K562 (cell line): ENCODE measurements around the gene AGMO. TPM values are rescaled to one million over a fixed set of nuclear protein-coding genes. Genes with fewer than 3 reads are reported as not detected.

Experiments used
- ATAC-seq: fragments of 200-7000 bp; cut with Tn5 transposase; 3 replicates; pipeline ENCODE4 v1.9.1; 2020; ENCODE audit warnings: moderate library complexity
- BruUV-seq: library from RNA; stranded (reverse); fragments of 400-500 nt; replicated peaks from 2 replicates; lab custom pipeline; 2021; lab: Mats Ljungman, UMichigan
- CTCF ChIA-PET: fragments of 300-600 bp; formaldehyde crosslinking; extraction: SDS; loops from one replicate; lab custom pipeline; 2021; ENCODE audit warnings: low intra/inter-chr PET ratio; lab: Yijun Ruan, JAX
- POLR2A ChIA-PET: fragments of 300-600, 350-650 bp; sonication (Branson Sonifier 250); formaldehyde crosslinking; extraction: SDS; loops from one replicate; lab custom pipeline; 2021; ENCODE audit warnings: antibody characterized with exemption, inconsistent platforms; lab: Yijun Ruan, JAX
- DNase-seq, 4 experiments: peaks; one replicate each; pipeline versions ENCODE4 v3.0.0 to v3.0.0-alpha.2; 2011 to 2018; ENCODE audit warnings: low spot score in 3 of 4, mixed read lengths in 3 of 4; ENCODE audit errors: extremely low read depth in 1 of 4
- FAIRE-seq: peaks from 2 replicates; lab custom pipeline; 2011; peaks lifted over from hg19 to GRCh38; lab: Jason Lieb, UNC
- H2AFZ ChIP-seq: 2 replicates; pipeline ENCODE4 v1.6.0; 2011; ENCODE audit warnings: low read depth, low read length, control low read depth, inconsistent platforms
- H3K27ac ChIP-seq: fragments of 200-600 bp; 3 replicates; pipeline ENCODE4 v1.8.0; 2011; ENCODE audit warnings: low read depth, mild to moderate bottlenecking, control low read depth, inconsistent platforms, low read length, moderate library complexity, mixed read lengths; ENCODE audit errors: extremely low read depth
- H3K27me3 ChIP-seq, 2 experiments: fragments of 300-600 bp in 1 of 2; 2 replicates in 1 of 2; 3 replicates in 1 of 2; pipeline versions ENCODE4 v1.6.0 to v1.8.0; 2011; ENCODE audit warnings: inconsistent platforms in 2 of 2, low read length in 2 of 2, mild to moderate bottlenecking in 1 of 2, mixed read lengths in 1 of 2, moderate library complexity in 1 of 2; ENCODE audit not compliant: control insufficient read depth in 2 of 2, insufficient read depth in 2 of 2
- H3K36me3 ChIP-seq: fragments of 300-600 bp; 3 replicates; pipeline ENCODE4 v1.8.0; 2011; ENCODE audit warnings: mild to moderate bottlenecking, low read length, inconsistent platforms; ENCODE audit not compliant: control insufficient read depth, insufficient read depth
- H3K4me1 ChIP-seq, 2 experiments: fragments of 200-600 bp in 1 of 2; replicated peaks in 1 of 2; 2 replicates in 1 of 2; 3 replicates in 1 of 2; pipeline versions ENCODE4 v1.5.1 to v1.8.0; 2011; ENCODE audit warnings: inconsistent platforms in 2 of 2, low read length in 2 of 2, mild to moderate bottlenecking in 1 of 2, mixed read lengths in 1 of 2, moderate library complexity in 1 of 2; ENCODE audit not compliant: control insufficient read depth in 2 of 2, insufficient read depth in 2 of 2
- H3K4me2 ChIP-seq: 2 replicates; pipeline ENCODE4 v1.6.1; 2011; ENCODE audit warnings: low read length, control low read depth, inconsistent platforms, mixed read lengths; ENCODE audit not compliant: insufficient read depth
- H3K4me3 ChIP-seq: fragments of 200-600 bp; sonication (generic), shearing (Covaris generic); 2 replicates; pipeline ENCODE4 v1.5.1; 2016; ENCODE audit warnings: control low read depth, inconsistent platforms
- H3K79me2 ChIP-seq: fragments of 200-600 bp; 3 replicates; pipeline ENCODE4 v1.8.0; 2011; ENCODE audit warnings: low read length, inconsistent platforms; ENCODE audit not compliant: control insufficient read depth, insufficient read depth
- H3K9ac ChIP-seq, 2 experiments: 2 replicates each; pipeline versions ENCODE4 v1.6.0 to v1.6.1; 2011; ENCODE audit warnings: low read depth in 2 of 2, low read length in 2 of 2, control low read depth in 1 of 2, inconsistent platforms in 1 of 2, mild to moderate bottlenecking in 1 of 2, mixed read lengths in 1 of 2; ENCODE audit not compliant: insufficient read depth in 1 of 2
- H3K9me1 ChIP-seq: one replicate; pipeline ENCODE4 v1.6.0; 2011; ENCODE audit warnings: inconsistent platforms, mild to moderate bottlenecking, low read length, moderate library complexity; ENCODE audit not compliant: control insufficient read depth, insufficient read depth
- H3K9me3 ChIP-seq: replicated peaks from 2 replicates; pipeline ENCODE4 v1.5.1; 2011; ENCODE audit warnings: low read depth, low read length, inconsistent platforms; ENCODE audit not compliant: control insufficient read depth, insufficient read depth
- H4K20me1 ChIP-seq: replicated peaks from 2 replicates; pipeline ENCODE4 v1.6.1; 2011; ENCODE audit warnings: low read length, inconsistent platforms, mixed read lengths; ENCODE audit not compliant: control insufficient read depth, insufficient read depth
- ARHGAP35 ChIP-seq: fragments of 450-650 bp; IDR thresholded peaks from 2 replicates; pipeline ENCODE4 v1.6.1; 2018; ENCODE audit not compliant: partially characterized antibody
- CGGBP1 ChIP-seq: fragments of 250-450 bp; sonication (Bioruptor Pico); IDR thresholded peaks from 2 replicates; pipeline ENCODE4 v1.9.0; 2021; ENCODE audit warnings: mild to moderate bottlenecking
- POLR2H ChIP-seq: IDR thresholded peaks from 2 replicates; pipeline ENCODE4 v1.6.1; 2016; ENCODE audit warnings: missing genetic modification characterization, low read depth, mild to moderate bottlenecking, control low read depth, missing compliant biosample characterization, moderate library complexity
- PRMT5 ChIP-seq: sonication (generic); formaldehyde crosslinking; IDR thresholded peaks from 2 replicates; pipeline ENCODE4 v1.5.0; 2020; ENCODE audit warnings: missing genetic modification reagents
- PURB ChIP-seq: sonication (generic); formaldehyde crosslinking; IDR thresholded peaks from 2 replicates; pipeline ENCODE4 v1.9.0; 2021; ENCODE audit warnings: low read depth, mild to moderate bottlenecking, missing genetic modification reagents
- RNF219 ChIP-seq: fragments of 250-450 bp; sonication (Bioruptor Pico); IDR thresholded peaks from 2 replicates; pipeline ENCODE4 v1.5.0; 2022; ENCODE audit warnings: mild to moderate bottlenecking
- SMARCC2 ChIP-seq: fragments of 450-650 bp; IDR thresholded peaks from 2 replicates; pipeline ENCODE4 v1.6.1; 2017; ENCODE audit warnings: antibody characterized with exemption, moderate library complexity, mild to moderate bottlenecking, low read depth
- TAF9B ChIP-seq: fragments of 450-650 bp; IDR thresholded peaks from 2 replicates; pipeline ENCODE4 v1.6.1; 2018; ENCODE audit warnings: mild to moderate bottlenecking; ENCODE audit not compliant: partially characterized antibody
- ZBTB1 ChIP-seq: sonication (generic); formaldehyde crosslinking; IDR thresholded peaks from 2 replicates; pipeline ENCODE4 v1.8.1; 2023; ENCODE audit warnings: missing genetic modification reagents, low read depth, mild to moderate bottlenecking, borderline replicate concordance
- ZBTB7A ChIP-seq: IDR thresholded peaks from 2 replicates; pipeline ENCODE4 v1.6.1; 2011; ENCODE audit warnings: low read depth, mild to moderate bottlenecking, low read length, moderate library complexity, borderline replicate concordance; ENCODE audit not compliant: control insufficient read depth
- ZNF280B ChIP-seq: fragments of 250-450 bp; sonication (Bioruptor Pico); IDR thresholded peaks from 2 replicates; pipeline ENCODE4 v1.5.1; 2021; ENCODE audit warnings: mild to moderate bottlenecking
- ZNF695 ChIP-seq: fragments of 450-650 bp; formaldehyde crosslinking; IDR thresholded peaks from 2 replicates; pipeline ENCODE4 v1.4.0; 2020; ENCODE audit warnings: mild to moderate bottlenecking, moderate library complexity
- WGBS: fragments of 100-300 bp; shearing (Covaris generic); methylation state at CpG from one replicate; pipeline ENCODE4 v1.1.6; 2016; ENCODE audit warnings: low coverage, mixed read lengths; ENCODE audit not compliant: insufficient coverage; ENCODE audit errors: missing lambda C conversion rate; 5-methylcytosine and 5-hydroxymethylcytosine counted together
- in situ Hi-C: fragments of 300-500 bp; cut with MboI; formaldehyde crosslinking; loops from 4 replicates; pipeline ENCODE4 v1.15.0; 2018; ENCODE audit warnings: inconsistent platforms, mixed read lengths
- intact Hi-C: fragments of 100-400 bp; cut with micrococcal nuclease; formaldehyde crosslinking; loops from 2 replicates; pipeline ENCODE4 v1.14.2; 2022
- polyA plus RNA-seq, 8 experiments: library from polyadenylated mRNA; depleted of rRNA in 4 of 8; stranded (reverse) in 5 of 8; unstranded in 3 of 8; fragments of >200 nt; fragmentation: Nextera tagmentation in 2 of 8; fragmentation: Illumina TruSeq in 1 of 8; extraction: Ambion mirVana in 2 of 8; extraction: Trizol in 1 of 8; gene quantifications; 2 replicates each; pipeline versions ENCODE4 v1.2.1 to v1.2.3, GENCODE V29; 2011 to 2014; ENCODE audit warnings: inconsistent platforms in 1 of 8, missing spikeins in 1 of 8
- total RNA-seq, 7 experiments: library from RNA; depleted of rRNA in 6 of 7; stranded (reverse); fragments of >200 nt in 6 of 7; fragmentation: Illumina TruSeq in 2 of 7; extraction: Trizol in 2 of 7; gene quantifications; 2 replicates each; pipeline versions ENCODE4 v1.2.1 to v1.2.3, GENCODE V29; 2011 to 2021; ENCODE audit warnings: low replicate concordance in 1 of 7

The AGMO gene
- total and polyA plus RNA-seq, 9 of the 15 experiments (the other 6 are each of a cell fraction or from before 2014, with no cell fraction given), result 0.30 to 1.4 (median 0.69) TPM; not detected in 1

DNA sequence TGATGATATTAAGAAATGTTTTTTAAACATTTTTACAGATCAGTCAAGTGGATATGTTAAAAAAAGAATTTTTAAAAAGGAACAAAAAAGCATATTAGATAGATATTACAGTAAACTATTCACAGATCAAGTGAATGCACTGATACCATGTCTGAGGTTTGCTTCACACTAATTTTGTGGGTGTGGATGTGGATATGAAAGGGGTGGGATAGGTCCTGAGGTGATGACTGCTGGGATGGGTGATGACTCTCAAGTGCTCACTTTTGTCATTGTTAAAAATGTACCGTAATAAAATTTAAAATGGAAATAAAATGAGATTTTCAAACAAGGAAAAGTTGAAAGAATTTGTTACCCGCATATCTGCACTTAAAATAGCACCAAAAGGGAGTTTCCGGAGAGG lies 54.1 kb downstream of the AGMO start:
- CTCF ChIA-PET, result no interaction called here

More for the DNA sequence above, 54.1 kb downstream of the AGMO start:
- no TSS peak for BruUV-seq
- no peaks in the 10 kb centered on the region for H4K20me1 ChIP-seq
- POLR2A ChIA-PET, result no interaction called here
- ATAC-seq (no peak), DNase-seq (no peak), FAIRE-seq (no peak)
- no peak overlapping the region for H2AFZ ChIP-seq
- H3K4me1 ChIP-seq, result no peaks in the 10 kb centered on the region
- H3K79me2 ChIP-seq, result no peaks in the 10 kb centered on the region
- H3K36me3 ChIP-seq, result no peaks in the 10 kb centered on the region
- intact Hi-C loops, result no loop called here
- in situ Hi-C loops, result no loop called here
- no peaks in the 10 kb centered on the region for H3K9me1 ChIP-seq
- H3K9me3 ChIP-seq, result peaks cover 2% of the 10 kb centered on the region; the same call in 1 of the 2 replicates
- no peak overlapping the region for H3K9ac ChIP-seq
- H3K27me3 ChIP-seq, result no peaks in the 10 kb centered on the region
- no peak overlapping the region for H3K4me2 ChIP-seq
- no peak overlapping the region for H3K27ac ChIP-seq
- H3K4me3 ChIP-seq, result no peak overlapping the region
- WGBS, result 3% methylated on average over 3 of the region's 3 CpGs
- TF ChIP-seq RNF219, result no peak
- TF ChIP-seq PRMT5 (CRISPR knock-in tag), result no peak
- TF ChIP-seq ZNF280B (CRISPR knock-in tag), result no peak
- no peak for TF ChIP-seq PURB (CRISPR knock-in tag)
- TF ChIP-seq ARHGAP35, result no peak
- no peak for TF ChIP-seq SMARCC2
- TF ChIP-seq ZBTB1 (CRISPR knock-in tag), result no peak
- no peak for TF ChIP-seq ZNF695
- no peak for TF ChIP-seq ZBTB7A
- TF ChIP-seq TAF9B, result no peak
- TF ChIP-seq POLR2H (tag), result no peak
- no peak for TF ChIP-seq CGGBP1 (CRISPR knock-in tag)
